T-helper 1 cell (primary cell): Measurements from ENCODE around the gene ABR.
"Not testable (repeated sequence)": the region's sequence is repeated elsewhere in the genome, so short reads cannot be mapped to it uniquely, and the experiment has no call there.

ENCODE experiments used
- DNase-seq, 5 donors: peaks; one replicate each; pipeline ENCODE4 v3.0.0-alpha.2; 2012 to 2020

The ABR gene

DNA sequence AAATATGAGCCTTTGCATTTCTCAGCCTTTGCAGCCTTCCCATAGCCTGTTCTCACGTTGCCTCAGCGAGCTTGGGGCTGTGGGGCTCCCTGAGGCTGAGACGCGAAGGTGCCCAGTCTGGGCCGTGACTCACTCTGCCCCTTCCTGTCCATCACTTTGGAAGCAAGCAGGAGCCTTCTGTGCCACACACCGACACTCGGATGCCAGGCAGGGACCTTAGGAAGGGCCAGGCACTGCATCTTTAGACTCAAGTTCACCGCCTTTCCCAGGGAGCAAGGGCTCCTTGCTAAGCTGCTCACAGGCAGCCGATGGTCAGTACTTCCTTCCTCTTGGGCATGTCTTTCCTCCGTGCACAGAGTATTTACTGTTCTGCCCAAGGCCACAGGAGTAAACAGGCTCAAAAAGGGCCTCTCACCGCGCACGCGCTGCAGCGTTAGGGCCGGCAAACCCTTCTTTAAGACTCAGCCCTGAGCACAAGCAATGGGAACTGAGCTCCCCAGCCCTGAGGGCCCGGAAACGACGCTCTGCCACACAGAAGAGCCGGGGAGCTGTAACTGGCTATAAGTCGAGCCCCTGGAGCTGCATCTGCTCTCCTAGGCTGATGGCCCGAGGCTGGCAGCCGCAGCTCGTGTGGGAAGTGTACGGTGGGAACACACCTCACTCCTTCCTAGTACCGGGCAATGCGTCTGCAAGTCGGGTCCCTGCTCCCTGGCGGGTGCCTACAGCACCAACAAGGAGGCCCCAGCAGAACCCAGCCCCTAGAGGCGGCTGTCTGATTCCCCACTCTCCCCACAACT is 175.6 kb downstream of the ABR start:
- DNase-seq, result no peak

DNA sequence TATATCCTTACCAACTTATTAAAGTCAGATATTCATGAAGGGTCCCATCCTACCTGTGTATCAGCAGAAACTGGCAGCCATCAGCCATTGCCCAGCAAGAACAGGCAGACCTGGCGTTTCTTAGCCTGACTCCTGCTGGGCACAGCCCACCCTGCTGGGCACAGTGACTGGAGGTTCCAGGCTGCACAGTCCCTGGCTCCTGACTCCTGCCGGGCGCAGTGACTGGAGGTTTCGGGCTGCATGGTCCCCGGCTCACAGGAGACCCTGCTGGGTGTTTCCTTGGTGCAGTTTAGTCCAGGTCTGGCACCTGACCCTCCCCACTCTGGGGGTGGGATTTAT is 176.2 kb downstream of the ABR start:
- no peak for DNase-seq

DNA sequence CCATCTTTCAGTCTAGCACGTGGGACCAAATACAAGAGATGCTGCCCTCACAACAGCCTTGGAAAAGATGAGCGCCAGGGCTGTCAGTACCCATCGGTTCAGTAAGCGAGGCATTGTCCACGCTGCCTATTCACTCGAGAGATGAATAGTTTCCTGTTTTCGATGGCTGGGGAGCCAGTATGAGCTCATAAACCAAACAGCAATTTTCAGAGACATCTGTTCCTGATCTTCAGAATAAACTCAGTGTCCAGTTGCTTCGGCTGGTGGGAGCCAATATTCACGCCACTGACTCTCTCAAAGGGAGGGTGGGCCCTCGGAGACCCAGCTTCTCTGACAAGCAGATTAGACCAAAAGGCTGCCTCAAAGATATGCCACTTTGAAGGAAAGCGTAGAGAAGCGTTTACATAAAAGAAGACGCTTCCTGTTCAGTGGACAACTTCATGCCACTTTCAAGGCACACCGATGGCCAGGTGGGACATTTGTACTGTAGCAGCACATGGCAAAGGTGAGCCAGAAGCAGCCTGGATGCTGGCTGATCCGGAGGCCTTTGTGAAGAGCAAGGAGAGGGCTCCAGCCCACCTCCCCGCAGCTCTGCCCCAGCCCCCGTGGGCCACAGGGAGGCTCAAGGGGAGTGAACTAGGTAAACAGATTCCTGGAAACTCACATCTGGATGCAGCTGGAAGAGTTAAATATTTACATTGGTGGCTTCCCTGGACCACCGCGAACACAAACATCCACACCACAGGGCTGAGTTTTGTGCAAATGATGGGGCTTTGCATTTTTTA is 176.8 kb downstream of the ABR start:
- no peak for DNase-seq

DNA sequence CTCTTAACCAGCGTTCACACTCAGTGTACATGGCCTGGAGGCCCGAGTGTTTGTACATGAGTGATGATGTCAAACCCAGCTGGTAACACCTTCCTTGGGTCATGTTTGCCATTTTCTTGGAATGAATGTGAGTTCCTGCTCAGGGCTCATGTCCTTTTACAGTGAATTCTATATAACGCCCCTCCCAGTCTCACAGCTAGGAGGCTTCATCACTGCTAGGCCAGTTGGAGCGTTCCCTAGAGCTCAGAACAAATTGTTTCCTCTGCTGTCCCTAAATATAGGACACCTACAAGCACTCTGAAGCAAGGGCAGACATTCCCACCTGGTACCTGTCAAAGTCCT is 177.4 kb downstream of the ABR start:
- no peak for DNase-seq

DNA sequence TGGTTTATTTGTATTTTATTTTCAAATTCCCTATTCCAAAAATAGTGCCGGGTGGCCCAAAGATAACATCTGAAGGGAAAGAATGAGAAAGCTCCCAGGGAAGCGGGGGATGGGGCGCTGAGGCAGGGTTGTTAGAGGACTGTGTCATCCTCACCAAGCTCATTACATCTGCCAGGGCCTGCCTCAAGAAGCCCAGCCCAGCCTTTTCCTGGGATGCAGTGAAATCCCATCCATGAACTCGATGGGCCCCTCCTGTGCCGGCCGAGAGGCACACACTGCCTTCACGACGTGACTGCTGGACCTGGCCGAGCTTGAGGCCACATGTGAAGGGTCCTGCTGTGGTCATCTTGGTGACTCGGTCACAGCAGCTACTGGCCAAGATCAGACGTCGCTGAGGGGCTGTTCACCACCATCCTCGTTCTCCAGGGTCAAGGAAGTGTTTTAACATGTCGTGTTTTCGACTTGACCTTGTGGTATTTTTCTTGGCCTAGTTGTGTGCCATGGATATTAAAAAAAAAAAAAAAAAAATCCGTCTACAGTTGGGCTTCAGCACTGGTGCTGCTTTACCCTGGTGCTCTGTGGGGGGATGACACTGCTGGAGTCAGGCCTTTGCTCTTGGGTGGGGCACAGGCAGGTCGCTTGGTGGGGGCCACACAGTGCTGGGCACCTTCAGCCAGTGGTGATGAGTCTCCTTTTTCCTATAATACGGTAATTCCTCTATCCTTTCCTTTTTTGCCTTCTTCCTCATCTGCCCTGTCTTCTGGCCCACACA is 178.0 kb downstream of the ABR start:
- no peak for DNase-seq

DNA sequence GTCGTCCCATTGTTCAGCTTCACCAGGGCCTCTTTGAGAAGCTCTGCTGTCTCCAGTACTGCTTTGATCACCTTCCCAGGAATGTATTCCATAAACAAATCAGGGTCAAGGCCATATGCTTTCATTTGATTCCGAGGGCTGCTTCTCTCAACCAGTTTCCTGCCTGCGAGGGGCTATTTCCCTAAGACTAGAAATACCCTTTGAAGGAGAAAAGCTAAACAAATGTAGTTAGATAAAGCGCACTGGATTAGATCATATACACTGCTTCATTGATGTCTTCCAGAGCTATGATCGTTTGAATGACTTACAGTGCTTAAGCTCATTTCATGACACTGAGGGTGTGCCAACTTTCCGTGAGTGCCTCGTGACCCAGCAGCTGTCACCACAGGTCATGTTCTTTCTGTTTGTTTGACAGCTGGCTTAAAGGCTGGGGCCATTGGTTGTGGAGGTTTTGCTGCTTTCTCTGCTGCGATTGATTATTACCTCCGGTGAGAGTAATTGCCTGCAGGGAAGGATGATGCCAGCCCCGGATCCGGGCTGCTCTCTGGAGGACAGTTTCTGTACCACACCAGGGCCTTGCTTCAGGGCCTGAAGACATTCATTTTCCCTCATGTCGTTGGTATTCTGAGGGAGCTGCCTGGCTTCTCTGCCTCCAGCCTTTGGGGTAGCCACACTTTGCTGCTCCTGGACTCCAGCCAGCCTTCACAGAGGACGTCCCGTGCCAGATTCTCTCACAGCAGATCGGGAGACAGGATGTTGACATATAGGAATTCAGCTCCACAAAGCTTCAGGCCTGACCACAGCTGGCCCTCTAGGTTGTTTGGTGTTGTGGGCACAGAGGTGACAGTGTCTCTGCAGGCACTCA is 179.0 kb downstream of the ABR start:
- no peak for DNase-seq

DNA sequence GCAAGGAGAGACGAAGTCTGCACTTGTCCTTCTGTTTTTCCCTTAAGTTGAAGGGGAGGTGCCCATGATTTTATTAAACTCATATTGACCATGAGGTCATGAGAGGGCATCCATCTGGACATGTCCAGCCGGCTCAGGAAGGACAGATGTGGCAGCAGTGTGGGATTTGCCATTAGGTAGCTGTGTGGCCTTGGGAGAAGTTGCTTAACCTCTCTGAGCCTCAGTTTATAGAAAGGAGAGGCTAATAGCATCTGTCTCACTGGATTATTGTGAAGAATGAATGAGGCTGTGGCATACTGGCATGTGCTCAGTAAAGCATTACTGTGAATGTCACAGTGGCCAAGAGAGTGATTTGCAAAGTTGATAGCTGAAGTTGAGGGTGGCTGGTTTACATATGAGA is 181.7 kb downstream of the ABR start:
- DNase-seq, result no peak

DNA sequence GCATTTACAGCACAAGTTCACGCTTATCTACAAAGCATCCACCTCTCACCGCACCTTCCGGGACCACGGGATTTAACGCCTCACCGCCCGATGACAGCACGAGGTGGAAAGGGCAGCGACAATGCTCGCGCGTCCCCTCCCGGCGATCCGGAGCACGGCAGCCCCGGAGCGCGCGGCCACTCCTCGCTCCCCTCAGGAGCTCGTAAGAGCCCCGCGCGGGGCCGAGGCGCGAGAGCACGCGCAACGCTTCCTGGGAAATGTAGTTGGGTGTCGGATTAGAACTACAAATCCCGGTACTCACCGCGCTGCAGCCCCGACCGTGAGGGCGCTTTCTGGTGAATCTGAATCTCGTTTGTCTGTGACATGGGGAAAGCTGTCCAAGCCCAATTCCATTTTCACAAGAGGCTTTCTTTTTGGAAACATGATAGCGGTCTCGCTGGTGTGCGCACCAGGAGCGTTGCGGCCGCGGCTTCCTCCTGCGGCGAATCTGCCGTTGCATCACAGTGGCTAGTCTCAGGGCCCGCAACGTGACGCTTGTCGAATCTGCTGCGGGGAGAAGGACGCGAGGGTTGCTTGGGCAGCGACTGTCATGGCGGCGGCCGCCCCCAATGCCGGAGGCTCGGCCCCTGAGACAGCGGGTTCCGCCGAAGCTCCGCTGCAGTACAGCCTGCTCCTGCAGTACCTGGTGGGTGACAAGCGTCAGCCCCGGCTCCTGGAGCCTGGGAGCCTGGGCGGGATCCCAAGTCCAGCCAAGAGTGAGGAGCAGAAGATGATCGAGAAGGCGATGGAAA is 183.0 kb downstream of the ABR start, which contains the start of gene TIMM22:
TIMM22 (plus strand) TSS at position 576 of the 791 bp plus-strand sequence; CDS start at position 590, 14 bp downstream.
- DNase-seq, result peak; percentile 82 to 98 (median 88)

DNA sequence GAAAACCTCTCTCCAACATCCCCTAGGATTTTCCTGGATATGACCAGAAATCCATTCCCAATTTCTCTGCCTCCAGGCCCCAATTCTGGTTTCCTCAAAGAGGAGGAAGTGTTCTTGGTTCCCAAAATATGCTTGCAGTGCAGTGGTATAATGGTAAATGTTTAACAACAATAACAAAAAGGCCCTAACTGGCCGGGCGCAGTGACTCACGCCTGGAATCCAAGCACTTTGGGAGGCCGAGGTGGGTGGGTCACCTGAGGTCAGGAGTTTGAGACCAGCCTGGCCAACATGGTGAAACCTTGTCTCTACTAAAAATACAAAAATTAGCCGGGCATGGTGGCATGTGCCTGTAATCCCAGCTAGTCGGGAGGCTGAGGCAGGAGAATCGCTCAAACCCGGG is 184.5 kb downstream of the ABR start:
- DNase-seq, result not testable (repeated sequence)

DNA sequence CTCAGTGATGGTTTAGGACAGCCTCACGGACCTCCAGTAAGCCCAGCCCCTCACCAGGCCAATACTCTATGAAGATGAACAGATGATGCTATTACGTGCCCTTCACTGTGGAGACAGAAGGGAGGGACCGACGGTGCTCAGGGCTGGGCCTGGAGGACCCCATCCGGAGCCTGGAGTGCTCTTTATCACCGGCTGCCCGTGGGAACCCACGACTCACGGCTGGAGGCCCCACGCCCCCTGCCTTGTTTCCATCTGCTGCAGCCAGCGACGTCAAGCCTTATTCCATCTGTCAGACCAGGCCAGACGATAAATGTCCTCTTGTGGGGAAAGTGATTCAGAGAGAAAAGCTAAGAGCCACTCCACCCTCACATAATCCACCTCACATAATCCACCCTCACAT is 186.8 kb downstream of the ABR start:
- DNase-seq, result no peak

DNA sequence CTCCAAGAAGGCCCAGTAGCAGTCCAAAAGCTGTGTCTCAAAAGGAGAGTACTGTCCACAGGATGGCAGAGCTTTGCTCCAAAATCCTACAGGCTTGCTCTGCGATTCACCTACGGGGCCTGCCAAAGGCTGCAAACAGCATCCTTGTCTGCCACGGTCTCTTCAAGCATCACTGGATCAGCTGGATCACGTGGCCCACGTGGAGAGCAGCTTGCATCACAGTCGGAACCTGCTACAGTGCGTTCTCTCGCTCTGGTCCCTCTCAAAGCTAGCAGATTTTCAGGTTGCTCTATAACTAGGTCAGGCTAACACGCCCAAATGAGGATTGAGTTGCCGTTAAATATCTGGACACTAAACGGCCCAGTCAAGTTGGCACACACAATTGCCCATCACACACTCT is 191.2 kb downstream of the ABR start:
- DNase-seq, result no peak

DNA sequence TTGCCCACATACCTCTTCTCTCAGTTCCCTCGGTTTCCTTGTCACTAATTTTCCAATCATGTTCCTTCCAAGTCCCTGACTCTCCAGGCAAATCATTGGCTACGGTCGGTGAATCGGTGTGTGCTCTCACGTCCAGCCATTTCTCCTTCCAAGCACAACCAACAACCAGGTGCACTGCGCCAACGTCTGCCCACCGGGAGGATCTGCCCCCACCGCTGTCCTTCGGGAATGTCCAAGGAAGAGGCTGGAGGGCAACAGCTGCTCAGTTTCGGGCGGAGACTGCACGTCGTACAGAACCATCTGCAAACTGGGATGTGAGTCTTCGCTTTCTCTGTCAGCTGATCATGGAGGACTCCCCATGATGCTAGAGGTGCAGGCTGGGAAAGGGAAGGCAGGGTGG is 191.8 kb downstream of the ABR start:
- no peak for DNase-seq

DNA sequence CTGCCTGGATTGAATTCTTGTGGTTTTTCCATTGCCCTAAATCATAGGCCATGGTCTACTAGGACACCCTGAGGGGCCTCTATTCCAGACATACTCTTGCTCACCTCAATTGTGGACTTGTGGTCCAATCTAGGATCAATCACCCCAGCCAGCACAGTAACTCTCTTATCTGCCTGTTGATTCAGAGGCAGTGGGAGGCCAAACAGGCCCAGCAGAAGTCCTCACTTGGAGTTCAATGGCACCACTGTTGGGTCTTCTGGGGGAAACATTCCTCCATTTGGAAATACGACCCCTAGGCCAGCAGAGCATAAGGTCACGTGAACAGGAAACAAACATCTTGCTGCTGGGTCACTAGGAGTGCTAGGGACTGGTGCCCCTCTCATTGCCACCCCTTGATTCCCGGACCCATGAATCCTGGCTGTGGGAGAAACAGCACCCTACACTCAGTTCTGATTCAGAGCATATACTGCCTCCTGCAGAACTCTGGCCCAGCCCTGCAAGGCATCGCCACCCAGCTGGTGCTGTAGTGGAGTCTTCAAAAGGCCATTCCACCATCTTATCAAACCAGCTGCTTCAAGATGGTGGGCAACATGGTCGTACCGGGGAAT is 193.4 kb downstream of the ABR start:
- DNase-seq, result no peak

DNA sequence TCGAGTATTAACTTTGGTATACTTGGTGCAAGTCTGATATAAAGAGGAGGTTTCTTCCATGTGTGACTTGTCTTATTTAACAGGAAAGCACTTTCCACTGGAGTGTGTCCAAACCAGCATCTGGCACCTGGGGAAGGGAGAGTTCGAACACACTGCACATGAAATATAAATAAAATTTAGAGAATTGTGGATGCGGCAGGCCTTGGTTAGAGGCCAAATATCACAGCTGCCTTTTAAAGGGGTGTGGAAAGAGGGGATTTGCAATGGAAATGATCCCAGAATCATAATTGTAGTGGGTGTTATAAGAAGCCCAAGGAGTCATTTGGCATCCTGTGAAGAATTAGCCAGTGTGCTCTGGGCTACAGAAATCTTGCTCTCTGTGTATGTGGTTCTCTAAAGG is 195.9 kb downstream of the ABR start:
- DNase-seq, result no peak

DNA sequence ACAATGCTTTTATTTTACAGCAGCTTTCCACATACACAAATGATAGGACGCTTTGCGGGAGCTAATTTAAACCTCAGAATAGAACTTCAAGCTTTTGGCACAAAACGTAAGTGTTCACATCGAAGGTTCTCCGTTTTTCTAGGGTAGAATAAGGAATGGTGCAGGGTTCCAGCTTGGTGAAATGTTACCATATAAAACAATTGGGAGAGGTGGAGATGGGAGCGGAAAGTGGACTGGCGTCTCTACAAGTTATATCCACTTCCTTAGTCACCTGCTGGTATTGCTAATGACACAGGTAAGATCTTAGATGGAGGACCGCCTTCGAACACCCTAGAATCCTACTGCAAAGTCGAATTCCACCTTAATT is 198.5 kb downstream of the ABR start:
- no peak for DNase-seq

DNA sequence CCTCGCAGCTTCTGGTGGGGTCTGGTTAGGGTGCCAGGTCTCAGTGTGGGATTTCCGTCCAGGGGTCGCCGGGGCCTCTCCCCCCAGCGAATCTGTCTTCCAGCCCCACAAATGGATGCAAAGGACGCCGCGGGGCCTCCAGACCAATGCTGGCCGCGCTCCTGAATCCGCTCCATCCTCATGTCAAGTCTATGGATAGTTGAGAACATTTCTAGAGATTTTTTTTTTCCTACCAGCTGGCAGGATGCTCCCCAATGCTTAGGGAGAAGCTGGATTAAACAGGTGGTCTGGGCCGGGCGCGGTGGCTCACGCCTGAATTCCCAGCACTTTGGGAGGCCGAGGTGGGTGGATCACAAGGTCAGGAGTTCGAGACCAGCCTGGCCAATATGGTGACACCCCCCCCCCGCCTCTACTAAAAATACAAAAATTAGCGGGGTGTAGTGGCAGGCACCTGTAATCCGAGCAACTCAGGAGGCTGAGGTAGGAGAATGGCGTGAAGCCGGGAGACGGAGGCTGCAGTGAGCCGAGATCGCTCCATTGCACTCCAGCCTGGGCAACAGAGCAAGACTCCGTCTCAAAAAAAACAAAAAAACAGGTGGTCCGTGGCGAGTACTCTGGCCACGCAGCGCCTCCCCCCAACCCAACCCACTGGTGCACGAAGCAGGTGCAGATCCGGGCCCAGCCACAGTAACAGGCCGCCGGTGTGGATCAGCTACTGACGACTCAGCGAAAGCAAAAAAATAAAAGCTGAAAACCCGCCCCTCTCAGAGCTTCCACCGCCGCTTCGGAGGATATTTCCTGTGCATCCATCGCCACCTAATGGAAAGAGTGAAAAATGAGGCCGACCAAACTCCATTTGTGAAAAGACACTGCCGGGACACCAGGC is 199.1 kb downstream of the ABR start:
- peak; percentile 63 to 80 (median 76) for DNase-seq

DNA sequence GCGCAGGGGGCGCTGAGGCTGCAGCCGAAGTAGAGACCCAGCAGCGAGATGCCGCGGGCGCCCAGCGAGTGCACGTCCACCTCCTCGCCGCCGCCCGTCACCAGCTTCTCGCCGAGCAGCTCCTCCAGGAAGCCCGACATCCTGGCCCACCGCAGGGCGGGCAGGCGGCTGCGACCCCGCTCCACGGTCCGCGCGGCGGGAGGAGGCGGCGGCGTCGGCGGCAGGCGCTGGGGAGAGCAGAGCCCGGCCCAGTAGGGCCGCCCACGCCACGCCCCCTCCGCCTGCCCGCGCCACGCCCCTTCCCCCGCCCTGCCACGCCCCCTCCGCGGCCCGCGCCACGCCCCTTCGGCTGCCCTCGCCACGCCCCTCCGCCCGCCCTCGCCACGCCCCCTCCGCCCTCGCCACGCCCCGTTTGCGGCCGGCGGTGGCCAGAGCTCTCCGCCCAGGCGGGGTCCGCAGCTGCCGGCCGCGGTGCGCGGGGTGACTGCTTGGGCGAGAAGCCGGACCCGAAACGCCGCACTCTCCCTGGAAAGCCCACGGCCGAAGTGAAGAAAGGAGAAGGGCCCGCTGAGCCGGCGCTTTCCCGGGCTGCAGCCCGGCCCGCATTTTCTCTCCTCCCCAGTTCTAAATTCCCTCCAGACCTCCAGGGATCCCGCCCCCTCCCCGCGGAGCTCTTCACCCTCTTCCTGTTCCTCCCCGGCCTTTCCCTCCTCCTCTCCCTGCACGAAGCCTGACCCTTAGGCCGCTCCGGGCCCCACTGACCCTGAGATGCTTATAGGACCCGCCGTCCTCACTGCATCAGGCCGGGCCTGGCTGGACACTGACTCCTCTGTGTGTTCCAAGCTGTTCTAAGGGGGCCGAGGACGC is 200.0 kb downstream of the ABR start, which contains the start of gene NXN:
NXN (minus strand) TSS at position 238 of the 867 bp plus-strand sequence.
- DNase-seq, result peak; percentile 62 to 93 (median 85)

DNA sequence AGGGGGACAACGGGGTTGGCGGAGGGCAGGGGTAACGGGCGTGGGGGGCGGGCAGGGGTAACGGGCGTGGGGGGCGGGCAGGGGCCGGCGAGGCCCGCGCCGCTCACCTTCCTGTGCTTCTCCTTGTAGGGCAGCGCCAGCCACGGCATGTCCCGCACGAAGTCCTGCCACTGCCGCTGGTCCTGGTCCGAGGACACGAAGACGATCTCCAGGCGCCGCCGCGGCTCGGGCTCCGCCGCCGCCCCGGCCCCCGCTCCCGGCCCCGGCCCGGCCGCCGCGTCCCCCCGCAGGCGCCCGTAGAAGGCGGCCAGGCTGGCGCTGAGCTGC is 200.6 kb downstream of the ABR start:
- DNase-seq, result no peak
